ENCODE results near the gene DBH. TPM values are rescaled to one million over a fixed set of nuclear protein-coding genes. Genes with fewer than 3 reads are reported as not detected.

DBH gene
- total and polyA plus RNA-seq, 10 of the 15 experiments (the other 5 are each of a cell fraction or from before 2014, with no cell fraction given): not detected

- TF ChIP-seq ZBTB4 (CRISPR knock-in tag; IDR thresholded peaks at IDR 0.05) (no peak), HDAC2 (IDR thresholded peaks at IDR 0.05) (no peak), FOXM1 (IDR thresholded peaks at IDR 0.05; ENCODE audit: low read depth, low read length) (no peak)
- TF ChIP-seq, protein P1, sequence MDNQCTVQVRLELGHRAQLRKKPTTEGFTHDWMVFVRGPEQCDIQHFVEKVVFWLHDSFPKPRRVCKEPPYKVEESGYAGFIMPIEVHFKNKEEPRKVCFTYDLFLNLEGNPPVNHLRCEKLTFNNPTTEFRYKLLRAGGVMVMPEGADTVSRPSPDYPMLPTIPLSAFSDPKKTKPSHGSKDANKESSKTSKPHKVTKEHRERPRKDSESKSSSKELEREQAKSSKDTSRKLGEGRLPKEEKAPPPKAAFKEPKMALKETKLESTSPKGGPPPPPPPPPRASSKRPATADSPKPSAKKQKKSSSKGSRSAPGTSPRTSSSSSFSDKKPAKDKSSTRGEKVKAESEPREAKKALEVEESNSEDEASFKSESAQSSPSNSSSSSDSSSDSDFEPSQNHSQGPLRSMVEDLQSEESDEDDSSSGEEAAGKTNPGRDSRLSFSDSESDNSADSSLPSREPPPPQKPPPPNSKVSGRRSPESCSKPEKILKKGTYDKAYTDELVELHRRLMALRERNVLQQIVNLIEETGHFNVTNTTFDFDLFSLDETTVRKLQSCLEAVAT (IDR thresholded peaks at IDR 0.05): no peak
Observed at GRCh38 chr9:133631111-133631510, 5.1 kb upstream of the DBH start (continued).

DNA sequence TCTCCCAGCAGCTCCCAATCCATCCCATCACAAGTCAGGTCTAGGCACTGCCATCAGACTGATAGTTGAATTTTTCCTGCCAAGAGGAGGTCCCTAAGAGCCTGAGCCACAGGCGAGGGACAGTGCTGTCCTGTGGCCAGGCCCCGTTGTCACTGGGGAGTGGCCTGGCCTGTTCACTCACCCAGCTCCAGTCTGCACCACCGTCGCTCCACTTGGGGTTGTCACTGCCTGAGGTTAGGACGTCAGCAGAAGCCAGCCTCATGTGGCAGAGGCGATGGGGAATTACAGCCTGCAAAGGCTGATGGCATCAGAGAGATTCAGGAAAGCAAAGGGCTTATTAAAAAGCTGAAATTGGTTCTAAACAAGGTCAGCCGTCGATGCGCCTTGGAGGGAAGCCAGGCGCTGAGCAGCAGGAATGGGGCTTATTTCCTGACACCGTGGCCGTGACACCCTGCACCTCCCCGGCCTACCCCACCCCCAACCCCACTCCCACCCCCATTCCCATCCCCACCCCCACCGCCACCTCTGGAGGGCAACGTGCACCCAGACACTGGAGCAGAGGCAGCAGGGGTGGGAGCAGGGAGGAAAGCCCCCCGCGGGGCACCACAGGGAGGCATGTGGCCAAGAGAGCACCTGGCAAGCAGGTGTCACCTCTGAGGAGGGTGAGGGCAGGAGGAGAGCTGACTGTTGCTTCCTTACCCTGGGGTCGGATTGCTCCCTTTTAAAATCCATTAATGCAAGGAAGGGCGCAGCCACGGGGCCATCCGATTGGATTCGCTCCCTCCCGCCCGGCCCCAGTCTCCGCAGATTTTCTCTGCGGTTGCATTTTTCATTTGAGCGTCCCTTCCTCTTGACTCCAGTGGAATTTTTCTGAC lies 3.1 kb upstream of the DBH start:
- ChIA-PET SMC1A (ENCODE audit: uncharacterized antibody, unreplicated experiment) (no interaction called here), CTCF (no interaction called here), POLR2A (no interaction called here), RAD21 (ENCODE audit: unreplicated experiment) (no interaction called here)
- Histone ChIP-seq H2AFZ (ENCODE audit: control insufficient read depth, low read depth, low read length) (no peak overlapping the region), H3K27ac (ENCODE audit: control insufficient read depth, insufficient read depth) (no peak overlapping the region), H3K4me2 (ENCODE audit: control insufficient read depth, insufficient read depth) (no peak overlapping the region), H4K20me1 (ENCODE audit: control insufficient read depth, insufficient read depth) (no peaks in the 10 kb centered on the region), H3K36me3 (ENCODE audit: control insufficient read depth in 2 of 2, insufficient read depth in 2 of 2, low read length in 1 of 2) (no peaks in the 10 kb centered on the region), H3K9ac (ENCODE audit: control insufficient read depth, insufficient read depth, low read length) (no peak overlapping the region), H3K4me1 (ENCODE audit: control insufficient read depth, insufficient read depth, low read length) (no peaks in the 10 kb centered on the region), H3K27me3 (replicated peaks in 1 of 2; ENCODE audit: control insufficient read depth in 2 of 2, insufficient read depth in 2 of 2, low read length in 1 of 2) (peaks cover 0 to 7% of the 10 kb centered on the region in 2 experiments; a peak in 2 of 4 replicates), H3K4me3 (no peak overlapping the region), H3K79me2 (ENCODE audit: control insufficient read depth, insufficient read depth, low read length) (no peaks in the 10 kb centered on the region), H3K9me3 (replicated peaks; ENCODE audit: control insufficient read depth, insufficient read depth, low read length) (no peaks in the 10 kb centered on the region)
- no TSS peak for BruUV-seq (replicated peaks)
- DNase-seq (ENCODE audit: low read depth, low spot score): no peak
- intact Hi-C loops (cut with micrococcal nuclease; ENCODE audit: unreplicated experiment) (no loop called here), in situ Hi-C loops (cut with MboI) (no loop called here)
- ATAC-seq: no peak
- FAIRE-seq: no peak
- WGBS (ENCODE audit: insufficient coverage, insufficient replicate concordance, low lambda C conversion rate, missing lambda C conversion rate): 46% methylated on average over 23 of the region's 27 CpGs
- TF ChIP-seq BRCA1 (IDR thresholded peaks at IDR 0.05; ENCODE audit: low read depth, low read length) (no peak), MTA3 (IDR thresholded peaks at IDR 0.05; ENCODE audit: borderline replicate concordance, low read length) (no peak), NKRF (conservative IDR thresholded peaks at IDR 0.05) (no peak), PML (IDR thresholded peaks at IDR 0.05; ENCODE audit: low read length) (no peak), NR2F1 (conservative IDR thresholded peaks at IDR 0.05) (no peak), SMAD1 (IDR thresholded peaks at IDR 0.05; ENCODE audit: low read depth, partially characterized antibody) (no peak), ZBED1 (IDR thresholded peaks at IDR 0.05; ENCODE audit: borderline replicate concordance) (no peak)
- TF ChIP-seq, protein P2, sequence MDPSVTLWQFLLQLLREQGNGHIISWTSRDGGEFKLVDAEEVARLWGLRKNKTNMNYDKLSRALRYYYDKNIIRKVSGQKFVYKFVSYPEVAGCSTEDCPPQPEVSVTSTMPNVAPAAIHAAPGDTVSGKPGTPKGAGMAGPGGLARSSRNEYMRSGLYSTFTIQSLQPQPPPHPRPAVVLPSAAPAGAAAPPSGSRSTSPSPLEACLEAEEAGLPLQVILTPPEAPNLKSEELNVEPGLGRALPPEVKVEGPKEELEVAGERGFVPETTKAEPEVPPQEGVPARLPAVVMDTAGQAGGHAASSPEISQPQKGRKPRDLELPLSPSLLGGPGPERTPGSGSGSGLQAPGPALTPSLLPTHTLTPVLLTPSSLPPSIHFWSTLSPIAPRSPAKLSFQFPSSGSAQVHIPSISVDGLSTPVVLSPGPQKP (IDR thresholded peaks at IDR 0.05; ENCODE audit: low read depth, low read length): no peak
